Left cardiac atrium (tissue), 4 donors: ENCODE data around the gene CWC22. TPM values are rescaled to one million over a fixed set of nuclear protein-coding genes. Genes with fewer than 3 reads are reported as not detected.
"Not testable (repeated sequence)": the region's sequence is repeated elsewhere in the genome, so short reads cannot be mapped to it uniquely, and the experiment has no call there.

ENCODE experiments used
- ATAC-seq, 2 donors: fragments of 200-7000 bp; cut with Tn5 transposase; one replicate each; pipeline ENCODE4 v1.9.1; 2020; ENCODE audit warnings: mild to moderate bottlenecking in 2 of 2, moderate library complexity in 2 of 2
- DNase-seq: peaks from one replicate; pipeline ENCODE4 v3.0.0-alpha.2; 2020
- intact Hi-C, 2 donors: fragments of 100-400 bp; cut with DNase I; formaldehyde crosslinking; loops; one replicate each; pipeline versions ENCODE4 v1.14.1 to v1.15.1; 2022 to 2023
- total RNA-seq, 2 donors: library from RNA; stranded (reverse); fragmentation: NEBNext Ultra II Directional; extraction: Animal tissue kit (Norgen Biotek cat#: 25700); gene quantifications; one replicate each; pipeline ENCODE4 v1.2.1, GENCODE V29; 2021
- donor health status: DM: no; HTN: yes; CAD: no.
- donor health status: DM: no; HTN: yes; CAD: no; lungs with severe emphysema.
- donor health status: DM: yes; HTN: yes; CAD: no.
- donor health status: Dilated cardiomyopathy.

CWC22 gene
- total RNA-seq, 2 donors from 2014 or later, result 13.7 to 14.7 TPM

DNA sequence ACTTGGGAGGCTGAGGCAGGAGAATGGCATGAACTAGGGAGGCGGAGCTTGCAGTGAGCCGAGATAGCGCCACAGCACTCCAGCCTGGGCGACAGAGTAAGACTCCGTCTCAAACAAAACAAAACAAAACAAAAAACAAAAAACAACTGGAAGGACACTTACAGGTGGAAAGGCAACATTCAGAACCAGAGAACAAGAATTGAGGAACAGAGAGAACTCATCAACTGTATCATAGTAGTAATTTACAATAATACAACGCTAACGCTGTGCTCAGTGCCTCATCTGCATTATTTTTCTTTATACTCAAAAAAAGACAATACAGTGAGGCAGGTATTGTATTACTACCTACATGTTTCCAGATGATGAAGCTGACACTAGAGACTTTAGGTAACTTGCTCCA, 1.6 kb downstream of the CWC22 start:
- intact Hi-C loops, DNase-seq, ATAC-seq: not testable (repeated sequence)

DNA sequence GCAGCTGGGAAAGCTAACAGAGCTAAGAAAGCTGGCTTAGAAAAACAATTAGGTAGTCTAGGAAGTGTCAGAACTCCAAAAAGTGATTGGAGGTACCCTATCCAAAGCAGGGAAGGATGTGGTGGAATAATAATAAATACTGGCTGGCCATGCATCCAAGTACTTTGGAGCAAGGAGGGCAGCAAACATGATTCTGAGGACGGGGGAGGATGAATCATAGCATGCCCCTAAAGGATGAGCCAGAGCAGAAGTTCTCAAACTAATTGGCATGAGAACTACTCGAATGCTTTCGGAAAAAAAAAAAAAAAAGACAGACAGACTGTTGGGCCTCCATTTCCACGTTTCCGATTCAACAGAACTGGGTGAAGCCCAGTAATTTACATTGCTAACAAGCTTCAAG, 2.4 kb downstream of the CWC22 start:
- intact Hi-C loops, result no loop called here
- DNase-seq, result no peak
- no peak for ATAC-seq

DNA sequence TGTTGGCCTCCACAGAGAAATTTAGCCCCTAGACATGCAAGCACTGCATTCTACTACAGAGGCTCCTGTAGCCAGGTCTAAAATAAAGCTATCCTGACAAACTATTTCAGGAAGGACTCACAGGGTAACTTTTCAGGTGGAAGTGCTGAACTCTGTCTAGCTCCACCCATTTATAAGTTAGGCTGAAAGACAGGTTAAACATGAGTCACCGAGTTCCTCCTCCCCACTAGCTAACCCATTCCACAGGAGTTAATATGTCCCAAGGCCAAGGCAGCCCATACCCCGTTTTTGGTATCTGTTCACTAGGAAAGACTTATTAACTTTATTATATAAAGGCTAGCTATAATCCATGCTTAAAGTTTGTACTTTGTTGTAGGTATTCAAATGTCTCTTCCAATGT, 3.5 kb downstream of the CWC22 start:
- intact Hi-C loops, result no loop called here
- DNase-seq, result no peak
- no peak for ATAC-seq

DNA sequence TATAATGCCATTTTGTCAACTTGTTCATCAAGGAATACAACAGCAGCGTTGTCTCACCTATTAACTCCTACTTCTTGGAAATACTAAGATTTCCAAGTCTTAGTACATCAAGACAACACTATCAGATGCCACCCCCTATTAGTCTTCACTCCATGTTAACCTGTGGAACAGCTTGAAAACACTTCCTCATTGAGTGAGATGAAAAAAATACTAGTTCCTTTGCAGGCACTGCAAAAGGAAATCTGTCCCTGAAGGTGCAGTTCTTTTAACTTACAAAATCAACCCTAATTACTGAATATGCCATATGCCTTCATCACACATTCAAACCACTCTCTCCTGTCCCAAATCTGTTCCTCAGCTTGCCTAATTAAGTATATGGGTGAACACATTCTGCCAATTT, 4.0 kb downstream of the CWC22 start:
- intact Hi-C loops, result no loop called here
- DNase-seq (no peak), ATAC-seq (no peak)

DNA sequence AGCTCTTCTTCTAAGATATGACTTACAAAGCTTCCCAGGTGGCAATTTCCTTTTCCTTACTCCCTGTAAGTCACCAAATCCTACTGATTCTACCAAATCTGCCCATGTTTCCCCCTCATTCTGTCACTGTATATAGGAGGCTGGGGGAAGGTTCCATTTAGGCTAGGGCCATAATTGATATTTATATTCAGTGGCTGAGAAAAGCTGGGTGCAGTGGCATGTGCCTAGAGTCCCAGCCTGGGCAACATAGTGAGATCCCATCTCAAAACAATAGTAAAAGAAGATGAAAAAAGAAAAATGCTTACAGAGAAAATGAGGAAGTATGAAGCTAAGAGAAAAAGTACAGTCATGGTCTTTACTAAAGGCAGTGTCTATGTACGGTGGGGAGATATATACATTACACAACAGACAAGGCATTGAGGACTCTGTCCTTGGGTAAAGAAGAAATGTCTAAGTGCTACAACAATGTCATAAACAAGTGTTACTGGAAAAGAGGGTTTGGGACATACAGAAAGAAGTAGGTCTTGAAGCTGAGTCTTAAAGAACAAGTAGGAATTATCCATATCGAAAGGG, 4.8 kb downstream of the CWC22 start:
- intact Hi-C loops, result no loop called here
- ATAC-seq (no peak), DNase-seq (no peak)

DNA sequence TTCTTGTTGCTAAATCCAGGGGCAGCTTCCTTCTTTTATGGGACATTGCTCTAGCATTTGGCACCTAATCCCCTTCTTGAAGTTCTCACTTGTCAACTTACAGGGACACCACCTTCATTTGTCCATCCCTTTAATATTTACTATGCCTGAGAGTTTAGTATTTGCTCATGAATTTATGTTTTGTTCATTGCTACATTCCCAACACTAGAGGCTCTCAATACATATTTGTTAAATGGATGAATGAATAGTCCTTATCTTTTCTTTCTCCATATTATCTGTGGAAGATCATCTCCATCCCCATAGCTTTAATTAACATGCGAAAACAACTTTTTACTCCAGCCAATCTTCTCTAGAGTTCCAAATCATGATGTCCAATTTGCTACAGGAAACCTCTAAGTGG, 5.4 kb downstream of the CWC22 start:
- ATAC-seq, result no peak
- intact Hi-C loops, result no loop called here
- no peak for DNase-seq

DNA sequence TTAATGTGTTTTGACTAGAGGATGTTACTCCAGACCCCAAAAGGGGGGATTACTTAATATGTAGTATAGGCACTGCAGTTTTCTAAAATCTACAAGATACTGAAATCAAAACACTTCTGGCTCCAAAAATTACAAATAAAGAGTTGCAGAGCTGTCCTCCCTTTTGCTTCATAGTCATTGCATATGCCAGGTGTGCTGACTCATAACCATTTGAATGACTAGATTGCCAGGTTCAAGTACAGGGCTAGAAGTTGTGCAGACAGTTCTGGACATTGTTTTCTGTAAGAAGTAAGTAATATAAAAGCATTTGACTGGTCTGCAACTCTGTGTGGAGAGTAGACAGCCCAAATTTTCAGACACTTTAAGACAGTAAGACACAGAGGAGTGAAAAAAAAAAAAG, 6.7 kb downstream of the CWC22 start:
- DNase-seq (no peak), ATAC-seq (peak in 1 of 2 donors; percentile 85)
- intact Hi-C loops, result no loop called here

DNA sequence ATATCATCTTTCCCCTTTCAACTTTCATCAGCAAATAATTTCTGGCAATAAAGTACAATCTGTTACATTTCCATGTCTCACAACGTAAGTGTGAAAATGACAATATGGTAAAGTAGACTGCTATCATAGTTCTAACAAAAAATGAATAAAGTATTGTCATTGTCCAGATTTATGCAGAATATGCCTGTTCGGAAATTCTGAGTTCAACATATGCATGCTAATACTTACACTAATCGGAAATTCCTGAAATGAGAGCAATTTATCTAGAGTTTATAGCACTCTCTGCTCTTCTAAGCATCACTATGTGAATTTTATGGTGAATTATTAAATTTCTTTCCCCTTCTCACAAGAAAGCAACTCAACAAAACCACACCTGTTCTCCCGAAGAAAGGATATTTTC, 8.1 kb downstream of the CWC22 start:
- intact Hi-C loops, result no loop called here
- ATAC-seq (no peak), DNase-seq (no peak)

DNA sequence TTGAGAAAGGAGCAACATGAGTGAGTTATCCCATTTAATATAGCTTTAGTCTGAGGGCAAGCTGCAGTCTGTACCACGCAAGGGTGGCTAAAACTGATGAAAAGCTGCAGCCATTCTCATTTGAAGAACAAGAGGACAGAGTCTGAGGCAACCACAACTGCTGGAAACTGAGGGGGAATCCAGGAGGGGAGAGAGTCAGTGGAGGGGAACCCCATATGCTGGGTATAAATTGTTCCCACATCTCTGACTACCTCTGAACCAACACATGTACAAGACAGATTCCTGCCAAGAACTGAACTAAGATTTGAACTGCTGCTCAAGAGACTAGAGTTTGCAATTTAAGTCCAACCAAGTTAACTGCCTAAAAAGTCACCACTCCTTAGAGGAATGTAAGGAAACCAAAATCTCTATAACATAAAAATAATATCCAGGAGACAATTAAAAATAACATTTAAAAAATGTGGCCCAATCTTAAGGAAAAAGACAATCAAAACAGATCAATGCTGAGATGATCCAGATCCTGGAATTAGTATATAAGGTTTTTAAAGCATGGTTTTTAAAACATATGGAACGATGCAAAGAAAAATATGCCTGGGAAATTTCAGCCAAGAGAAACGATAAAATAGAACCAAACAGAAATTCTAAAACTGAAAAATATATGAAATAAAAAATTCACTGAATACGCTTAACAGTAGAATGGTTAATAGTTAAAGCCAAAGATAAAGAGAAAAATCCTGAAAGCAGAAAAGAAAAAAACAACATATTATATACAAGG, 11.2 kb downstream of the CWC22 start:
- ATAC-seq (no peak), DNase-seq (no peak)
- intact Hi-C loops, result no loop called here

DNA sequence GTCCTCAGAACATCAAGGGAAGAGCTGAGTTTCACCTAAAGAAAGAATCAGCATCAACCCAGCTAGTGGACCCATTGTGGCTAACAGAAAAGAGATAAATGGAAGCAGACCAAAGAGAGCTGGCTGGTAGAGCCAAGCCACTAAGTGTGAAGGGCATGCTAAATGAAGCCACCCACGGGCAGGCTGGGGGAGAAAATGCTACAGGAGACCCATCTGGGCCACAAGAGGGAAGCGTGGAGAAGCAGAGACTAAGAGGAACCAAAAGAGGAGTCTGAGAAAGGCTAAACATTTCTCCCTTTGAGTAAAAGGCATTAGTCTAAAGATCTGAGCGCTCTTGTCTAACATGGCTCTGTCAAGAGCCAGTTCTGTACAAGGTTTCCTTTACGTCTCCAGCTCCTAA, 15.8 kb downstream of the CWC22 start:
- DNase-seq, result no peak

DNA sequence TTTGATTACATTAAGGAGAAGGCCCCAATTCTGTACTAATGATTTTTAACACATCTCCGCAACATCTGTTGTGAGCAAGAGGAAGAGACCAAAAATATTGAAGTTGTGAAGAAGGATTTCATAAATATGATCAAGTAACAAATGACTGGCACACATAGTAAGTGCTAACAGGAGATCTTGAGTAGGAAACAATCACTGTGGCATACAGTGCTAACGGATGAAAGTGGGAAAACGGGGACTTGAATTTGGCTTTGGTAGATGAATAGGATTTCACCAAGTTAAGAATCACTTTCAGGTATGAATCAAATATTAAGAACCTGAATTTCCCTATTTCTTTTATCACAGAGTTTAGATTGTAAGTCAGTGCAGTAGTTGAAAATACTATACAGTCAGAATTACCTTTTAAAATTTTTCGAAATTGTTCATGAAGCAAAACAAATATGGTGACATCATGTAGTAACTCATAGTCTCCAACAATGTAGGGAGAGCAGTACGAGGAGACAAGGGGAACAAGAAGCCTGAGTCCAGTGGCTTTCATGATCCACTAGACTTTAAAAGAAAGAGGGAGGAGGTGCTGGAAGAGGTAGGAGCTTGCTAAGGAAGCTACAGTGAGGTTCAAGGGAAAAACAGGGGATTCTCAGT, 16.3 kb downstream of the CWC22 start:
- intact Hi-C loops, result no loop called here
- ATAC-seq (no peak), DNase-seq (no peak)

More for the DNA sequence above, 15.8 kb downstream of the CWC22 start:
- ATAC-seq, result no peak
- intact Hi-C loops, result no loop called here

DNA sequence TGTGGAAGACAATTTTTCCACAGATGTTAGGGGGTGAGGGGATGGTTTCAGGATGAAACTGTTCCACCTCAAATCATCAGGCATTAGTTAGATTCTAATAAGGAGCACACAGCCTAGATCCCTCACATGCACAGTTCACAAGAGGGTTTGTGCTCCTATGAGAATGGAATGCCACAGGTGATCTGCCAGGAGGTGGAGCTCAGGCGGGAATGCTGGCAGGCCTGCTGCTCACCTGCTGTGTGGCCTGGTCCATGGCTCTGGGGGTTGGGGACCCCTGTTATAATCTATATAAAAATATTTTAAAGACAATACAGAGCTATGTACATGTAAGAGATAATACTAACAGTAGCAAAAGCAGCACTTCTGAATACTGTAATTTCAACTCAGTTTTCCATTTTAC, 19.2 kb downstream of the CWC22 start:
- no peak for ATAC-seq
- intact Hi-C loops, result no loop called here
- DNase-seq, result no peak

DNA sequence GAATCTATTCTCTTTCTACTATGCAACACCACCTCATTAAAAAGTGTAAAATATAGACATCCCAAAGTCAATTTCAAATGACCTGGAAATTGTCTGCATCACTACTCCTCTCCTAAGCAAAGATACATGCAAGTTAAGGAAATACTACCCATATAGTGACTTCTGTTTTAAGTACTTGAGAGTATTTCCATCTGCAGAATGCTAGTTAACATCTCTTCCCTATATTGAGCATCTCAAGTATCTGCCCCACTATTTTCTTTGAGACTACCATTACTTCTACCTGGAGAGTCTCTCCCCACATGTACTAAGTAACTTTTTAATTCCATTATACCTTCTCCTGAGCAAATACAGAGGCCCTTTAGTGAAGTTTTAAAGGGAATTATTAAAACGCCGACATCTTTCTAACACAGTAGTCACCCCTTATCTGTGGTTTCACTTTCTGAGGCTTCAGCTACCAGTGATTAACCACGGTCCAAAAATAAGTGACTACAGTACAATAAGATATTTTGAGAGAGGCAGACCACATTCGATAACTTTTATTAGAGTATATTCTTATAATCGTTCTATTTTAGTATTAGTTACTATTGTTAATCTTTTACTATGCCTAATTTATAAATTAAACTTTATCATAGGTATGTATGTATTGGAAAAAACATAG, 21.8 kb downstream of the CWC22 start:
- intact Hi-C loops, result no loop called here

DNA sequence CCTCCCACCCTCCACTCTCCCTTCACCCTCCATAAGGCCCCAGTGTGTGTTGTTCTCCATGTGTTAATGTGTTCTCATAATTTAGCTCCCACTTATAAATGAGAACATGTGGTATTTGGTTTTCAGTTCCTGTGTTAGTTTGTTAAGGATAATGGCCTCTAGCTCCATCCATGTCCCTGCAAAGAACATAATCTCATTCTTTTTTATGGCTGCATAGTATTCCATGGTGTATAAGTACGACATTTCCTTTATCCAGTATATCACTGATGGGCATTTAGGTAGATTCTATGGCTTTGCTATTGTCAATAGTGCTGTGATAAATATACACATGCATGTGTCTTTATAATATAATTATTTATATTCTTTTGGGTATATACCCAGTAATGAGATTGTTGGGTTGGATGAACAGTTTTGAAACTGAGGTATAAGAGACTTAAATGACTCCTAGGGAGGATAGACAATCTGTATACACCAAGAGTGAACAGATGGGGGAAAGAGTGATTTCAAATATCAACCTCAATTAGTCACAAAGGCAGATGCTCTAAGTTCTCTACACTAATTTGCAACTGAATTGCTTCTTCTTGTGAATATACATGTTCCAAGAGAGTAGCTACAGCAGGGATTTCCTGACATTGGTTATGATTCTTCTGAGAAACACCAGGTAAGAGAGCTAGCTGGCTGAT, 23.7 kb downstream of the CWC22 start:
- ATAC-seq, result no peak

More for the DNA sequence above, 21.8 kb downstream of the CWC22 start:
- ATAC-seq (no peak), DNase-seq (no peak)

DNA sequence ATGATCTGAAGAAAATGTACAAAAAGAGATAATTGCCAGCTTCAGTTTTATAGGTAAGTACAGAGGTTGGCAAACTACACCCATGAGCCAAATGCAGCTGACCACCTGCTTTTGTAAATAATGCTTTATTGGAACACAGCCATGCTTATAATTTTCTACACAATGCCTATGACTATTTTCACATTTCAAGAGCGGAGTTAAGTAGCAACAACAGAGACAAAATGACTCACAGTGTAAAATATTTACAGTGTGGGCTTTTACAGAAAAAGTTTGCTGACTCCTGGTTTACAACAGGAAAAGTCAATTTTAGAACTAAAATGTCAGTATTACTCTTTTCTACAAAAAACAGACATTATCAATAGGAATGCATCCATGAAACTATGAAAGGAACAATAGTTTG, 26.0 kb downstream of the CWC22 start:
- intact Hi-C loops, result no loop called here
- DNase-seq (no peak), ATAC-seq (no peak)

More for the DNA sequence above, 23.7 kb downstream of the CWC22 start:
- intact Hi-C loops, result no loop called here
- DNase-seq, result no peak

DNA sequence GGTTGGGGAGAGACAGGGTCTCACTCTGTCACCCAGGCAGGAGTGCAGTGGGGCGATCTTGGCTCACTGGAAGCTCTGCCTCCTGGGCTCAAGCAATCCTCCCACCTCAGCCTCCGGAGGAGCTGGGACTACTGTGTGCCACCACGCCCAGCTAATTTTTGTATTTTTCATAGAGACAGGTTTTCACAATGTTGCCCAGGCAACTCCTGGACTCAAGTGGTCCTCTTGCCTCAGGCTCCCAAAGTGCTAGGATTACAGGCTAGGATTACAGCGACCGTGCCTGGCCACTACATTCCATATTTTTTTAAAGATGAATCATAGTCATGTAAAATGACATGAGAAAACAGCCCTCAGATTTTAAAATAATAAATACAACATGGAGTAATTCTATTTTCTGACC, 32.3 kb downstream of the CWC22 start:
- ATAC-seq (no peak), DNase-seq (no peak)
- intact Hi-C loops, result no loop called here

DNA sequence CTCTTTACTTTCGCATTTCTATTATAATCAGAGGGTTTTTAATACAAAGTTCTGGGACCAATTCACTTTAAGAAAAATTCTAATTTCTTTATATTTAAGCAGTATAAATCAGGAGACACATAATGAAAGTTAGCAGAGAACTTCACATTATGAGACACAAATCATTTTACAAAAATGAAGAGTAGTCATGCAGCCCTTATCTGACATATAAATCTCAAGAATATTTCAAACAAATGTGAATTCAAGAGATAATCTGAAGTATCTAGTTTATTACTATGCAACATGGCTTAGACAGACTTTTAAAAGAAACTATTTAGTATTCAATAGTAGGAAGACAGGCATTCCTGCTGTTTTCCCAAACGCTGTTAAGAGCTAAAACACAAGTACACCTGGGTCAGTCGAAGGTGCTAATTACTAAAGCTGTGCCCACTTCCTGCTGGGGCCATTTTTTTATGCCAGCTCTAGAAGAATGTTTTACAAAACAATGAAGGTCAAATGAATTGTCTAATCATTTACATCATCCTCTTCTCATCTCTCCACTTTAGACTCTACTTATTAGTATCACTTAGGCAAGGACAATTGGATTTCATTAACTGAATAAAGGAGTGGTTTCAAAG, 40.2 kb downstream of the CWC22 start:
- DNase-seq, result no peak
- ATAC-seq, result no peak
- intact Hi-C loops, result no loop called here

DNA sequence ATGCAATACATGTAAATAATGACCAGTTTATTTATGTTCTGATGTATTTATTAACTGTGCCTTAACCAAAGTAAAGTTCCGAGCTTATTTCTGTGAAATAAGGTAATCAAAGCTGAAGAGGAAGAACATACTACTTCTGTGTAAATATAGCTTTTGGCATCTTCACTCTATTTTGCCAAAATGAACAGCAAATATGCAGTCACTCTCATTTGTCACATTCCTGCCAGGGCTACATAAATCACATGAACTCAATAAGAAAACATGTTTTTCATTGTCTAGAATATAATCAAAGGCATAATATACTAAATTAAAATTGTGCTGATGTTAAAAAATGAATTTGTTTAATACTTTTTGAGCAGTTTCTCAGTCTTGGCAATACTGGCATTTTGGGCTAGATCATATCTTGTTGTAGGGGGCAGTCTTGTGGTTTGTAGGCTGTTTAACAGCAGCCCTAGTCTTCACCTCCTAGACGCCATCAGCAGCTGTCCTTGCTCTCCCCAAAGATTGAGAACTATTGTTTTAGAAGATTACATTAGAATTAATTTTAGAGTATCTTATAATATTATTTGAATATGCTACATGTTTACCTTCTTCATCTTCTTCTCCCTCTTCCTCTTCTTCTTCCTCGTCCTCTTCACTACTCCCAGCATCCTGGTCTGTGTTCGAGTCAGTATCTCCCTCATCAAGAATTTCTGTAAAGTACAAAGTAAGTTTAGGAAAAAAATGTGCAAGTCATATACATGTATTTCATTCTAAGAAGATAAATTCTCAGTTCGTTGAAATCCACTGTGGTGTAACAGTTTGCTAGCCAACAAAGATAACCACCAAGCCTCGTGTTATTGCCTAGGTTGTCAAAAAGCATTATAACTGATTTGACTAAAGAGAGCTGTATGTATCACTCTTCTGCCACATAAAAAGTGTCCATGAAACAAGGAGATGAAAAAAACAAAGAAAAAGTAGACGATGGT, 41.5 kb downstream of the CWC22 start:
- ATAC-seq (no peak), DNase-seq (no peak)
- intact Hi-C loops, result no loop called here
